Measurements from ENCODE around the gene C21orf91.

DNA sequence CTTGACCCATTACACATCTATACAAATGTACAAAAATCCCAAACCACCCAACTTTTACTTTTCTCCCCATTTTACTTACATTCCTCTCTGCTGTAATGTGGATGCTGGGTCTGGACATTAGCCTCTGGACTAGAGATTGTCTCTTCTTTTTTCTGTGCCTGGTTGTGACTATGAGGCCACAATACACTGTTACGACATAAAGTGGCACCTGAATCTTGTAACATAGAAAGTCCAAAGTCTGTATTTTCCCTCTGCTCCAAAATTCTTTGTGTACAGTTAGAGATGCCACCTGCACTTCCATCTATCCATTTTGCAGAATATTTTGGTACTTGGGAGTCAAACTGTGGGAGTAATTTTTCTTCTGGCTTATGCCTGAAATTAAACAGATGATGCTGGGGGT is 22.7 kb downstream of the C21orf91 start:
- TF ChIP-seq, protein P1, sequence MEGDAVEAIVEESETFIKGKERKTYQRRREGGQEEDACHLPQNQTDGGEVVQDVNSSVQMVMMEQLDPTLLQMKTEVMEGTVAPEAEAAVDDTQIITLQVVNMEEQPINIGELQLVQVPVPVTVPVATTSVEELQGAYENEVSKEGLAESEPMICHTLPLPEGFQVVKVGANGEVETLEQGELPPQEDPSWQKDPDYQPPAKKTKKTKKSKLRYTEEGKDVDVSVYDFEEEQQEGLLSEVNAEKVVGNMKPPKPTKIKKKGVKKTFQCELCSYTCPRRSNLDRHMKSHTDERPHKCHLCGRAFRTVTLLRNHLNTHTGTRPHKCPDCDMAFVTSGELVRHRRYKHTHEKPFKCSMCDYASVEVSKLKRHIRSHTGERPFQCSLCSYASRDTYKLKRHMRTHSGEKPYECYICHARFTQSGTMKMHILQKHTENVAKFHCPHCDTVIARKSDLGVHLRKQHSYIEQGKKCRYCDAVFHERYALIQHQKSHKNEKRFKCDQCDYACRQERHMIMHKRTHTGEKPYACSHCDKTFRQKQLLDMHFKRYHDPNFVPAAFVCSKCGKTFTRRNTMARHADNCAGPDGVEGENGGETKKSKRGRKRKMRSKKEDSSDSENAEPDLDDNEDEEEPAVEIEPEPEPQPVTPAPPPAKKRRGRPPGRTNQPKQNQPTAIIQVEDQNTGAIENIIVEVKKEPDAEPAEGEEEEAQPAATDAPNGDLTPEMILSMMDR (conservative IDR thresholded peaks at IDR 0.05 in 1 of 2, IDR thresholded peaks at IDR 0.05 in 1 of 2; ENCODE audit: extremely low read depth in 1 of 2, insufficient read depth in 1 of 2, low read depth in 1 of 2, low read length in 2 of 2): no peak
- no peak for TF ChIP-seq EZH2 (IDR thresholded peaks at IDR 0.05; ENCODE audit: borderline replicate concordance, low read length)
